Naive thymus-derived CD8-positive, alpha-beta T cell (primary cell): ENCODE measurements around the gene GNAI3. TPM values are rescaled to one million over a fixed set of nuclear protein-coding genes. Genes with fewer than 3 reads are reported as not detected.

Experiments used
- ATAC-seq, 2 donors: fragments of 150-1000 bp; cut with Tn5 transposase in 1 of 2; sonication (Bioruptor Pico), chemical (Tn5 transposase) in 1 of 2; 1 replicate in 1 of 2; 2 replicates in 1 of 2; pipeline ENCODE4 v1.10.0; 2021; ENCODE audit warnings: mild to moderate bottlenecking in 2 of 2, moderate library complexity in 2 of 2
- POLR2A ChIA-PET: fragments of 350-600 bp; sonication (Branson Sonifier 250); formaldehyde crosslinking; loops from one replicate; lab custom pipeline; 2021; ENCODE audit warnings: antibody characterized with exemption; lab: Charles Lee
- DNase-seq, 10 donors: peaks; one replicate each; pipeline versions ENCODE4 v3.0.0 to v3.0.0-alpha.2; 2020 to 2022
- H3K27ac Mint-ChIP-seq, 10 donors: one replicate each; pipeline ENCODE4 v1.8.0; 2020 to 2022; ENCODE audit warnings: mild to moderate bottlenecking in 10 of 10, mixed read lengths in 10 of 10, moderate library complexity in 4 of 10, inconsistent platforms in 1 of 10
- H3K27me3 Mint-ChIP-seq, 5 donors: one replicate each; pipeline ENCODE4 v1.8.0; 2021 to 2022; ENCODE audit warnings: mixed read lengths in 5 of 5
- H3K36me3 Mint-ChIP-seq, 3 donors: one replicate each; pipeline ENCODE4 v1.8.0; 2020 to 2022; ENCODE audit warnings: mixed read lengths in 3 of 3, mild to moderate bottlenecking in 2 of 3, inconsistent platforms in 1 of 3
- H3K4me1 Mint-ChIP-seq, 4 donors: one replicate each; pipeline ENCODE4 v1.8.0; 2021 to 2022; ENCODE audit warnings: mixed read lengths in 4 of 4
- H3K4me3 Mint-ChIP-seq, 10 donors: one replicate each; pipeline ENCODE4 v1.8.0; 2020 to 2022; ENCODE audit warnings: mild to moderate bottlenecking in 10 of 10, mixed read lengths in 10 of 10, moderate library complexity in 6 of 10, inconsistent platforms in 1 of 10
- H3K9me3 Mint-ChIP-seq, 9 donors: one replicate each; pipeline ENCODE4 v1.8.0; 2020 to 2022; ENCODE audit warnings: mixed read lengths in 9 of 9, mild to moderate bottlenecking in 3 of 9, inconsistent platforms in 1 of 9, moderate library complexity in 1 of 9
- polyA plus RNA-seq, 3 donors: library from polyadenylated mRNA; unstranded; fragments of 300-500 nt; fragmentation: Illumina TruSeq; gene quantifications; one replicate each; pipeline ENCODE4 v1.2.3, GENCODE V29; 2021
- total RNA-seq, 8 experiments: library from RNA in 2 of 8; stranded (reverse) in 2 of 8; gene quantifications; one replicate each; pipeline ENCODE4 v1.2.3 and lab custom pipeline; 2021 to 2026

The GNAI3 gene
- total and polyA plus RNA-seq, 5 experiments from 2014 or later = 6.8 to 7.7 (median 7.3) TPM

GRCh38 chr1:109527846-109528695 is 20.3 kb upstream of the GNAI3 start:
- ATAC-seq = no peak
- Mint-ChIP-seq H3K4me1 (peaks cover 26 to 45% (median 33%) of the 10 kb centered on the region in 4 donors), H3K4me3 (no peak overlapping the region), H3K27me3 (peaks cover 0 to 1% (median 0%) of the 10 kb centered on the region in 5 donors), H3K9me3 (no peaks in the 10 kb centered on the region), H3K27ac (peak overlapping the region in 6 of 10 donors; percentile 3 to 76 (median 28)), H3K36me3 (no peaks in the 10 kb centered on the region)
- no peak for DNase-seq
- POLR2A ChIA-PET = interaction anchor here (14.0 kb wide), 1 partner anchor 28 kb away, joined by 462 read pairs; the partner anchor contains the start of genes AMIGO1 and CYB561D1

DNA sequence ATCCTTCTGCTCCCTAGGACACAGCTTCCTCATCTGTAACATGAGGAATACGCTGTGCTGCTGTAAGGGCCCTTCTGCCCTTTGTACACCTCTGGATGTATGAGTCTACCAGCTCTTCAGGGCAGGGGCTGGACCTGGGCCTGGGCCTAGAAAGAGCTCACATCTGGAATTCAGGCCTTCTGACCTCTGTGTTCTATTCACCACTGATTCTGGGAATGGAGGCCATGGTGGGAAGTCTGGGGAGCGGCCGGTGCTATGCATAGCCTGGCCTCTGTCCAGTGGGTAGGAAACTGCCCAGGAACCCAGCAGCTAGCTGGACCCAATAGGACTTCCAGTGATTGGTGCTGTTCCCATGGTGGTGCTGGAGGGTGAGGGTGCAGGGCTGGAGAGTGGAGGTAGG is 19.7 kb upstream of the GNAI3 start:
- no peak overlapping the region for H3K4me3 Mint-ChIP-seq
- peak overlapping the region in 4 of 10 donors; percentile 19 to 83 (median 52) for H3K27ac Mint-ChIP-seq
- H3K9me3 Mint-ChIP-seq = no peaks in the 10 kb centered on the region
- H3K36me3 Mint-ChIP-seq = no peaks in the 10 kb centered on the region
- POLR2A ChIA-PET = interaction anchor here (5.5 to 14.0 kb wide), 2 partner anchors 29 to 44 kb away, joined by 55 to 462 read pairs; partner anchors contain the start of genes AMIGO1, ATXN7L2 and CYB561D1
- no peak for ATAC-seq
- peaks cover 0 to 1% (median 0%) of the 10 kb centered on the region in 5 donors for H3K27me3 Mint-ChIP-seq
- peaks cover 26 to 45% (median 33%) of the 10 kb centered on the region in 4 donors for H3K4me1 Mint-ChIP-seq
- DNase-seq = no peak

GRCh38 chr1:109529881-109530456 is 18.4 kb upstream of the GNAI3 start:
- Mint-ChIP-seq H3K9me3 (no peaks in the 10 kb centered on the region), H3K4me3 (peak overlapping the region in 1 of 10 donors; percentile 14), H3K4me1 (peaks cover 26 to 45% (median 33%) of the 10 kb centered on the region in 4 donors), H3K27me3 (peaks cover 0 to 1% (median 0%) of the 10 kb centered on the region in 5 donors), H3K27ac (peak overlapping the region in 8 of 10 donors; percentile 15 to 80 (median 62)), H3K36me3 (no peaks in the 10 kb centered on the region)
- no peak for ATAC-seq
- no peak for DNase-seq
- POLR2A ChIA-PET = interaction anchor here (1.3 to 14.0 kb wide), 3 partner anchors 30 to 104 kb away, joined by 7 to 462 read pairs (median 55); partner anchors contain the start of genes AMIGO1, ATXN7L2, CYB561D1 and PSMA5

DNA sequence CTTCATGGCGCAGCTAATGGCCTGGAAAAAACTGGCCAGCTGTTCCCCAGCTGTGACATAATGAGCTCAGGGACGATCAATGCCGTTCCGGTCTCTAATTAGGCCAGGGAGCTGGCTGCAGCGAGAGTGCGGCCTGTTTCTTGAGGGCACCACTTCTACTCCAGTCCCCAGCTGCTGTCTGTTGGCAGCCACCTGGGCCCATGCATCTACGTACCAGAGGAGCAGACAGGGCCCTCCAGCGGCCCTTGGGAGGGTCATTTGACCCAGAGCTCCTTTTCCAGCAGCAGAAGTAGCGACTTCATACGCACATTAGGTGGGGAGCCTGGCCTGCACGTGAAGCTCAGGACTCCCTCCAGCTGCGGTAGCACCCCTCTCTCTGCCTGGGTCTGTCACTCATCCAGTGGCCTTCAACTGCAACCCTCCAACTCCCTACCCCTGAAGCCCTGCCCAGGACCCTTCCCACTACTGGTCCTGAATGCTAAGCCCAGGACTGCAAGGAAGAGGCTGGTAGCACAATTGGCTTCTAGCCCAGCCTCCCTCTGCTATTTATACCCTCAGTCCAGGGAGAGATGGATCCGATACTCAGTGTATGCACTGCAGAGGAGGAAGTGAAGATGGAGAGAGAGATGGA is 17.8 kb upstream of the GNAI3 start:
- peak overlapping the region; percentile 40 to 84 (median 68) for H3K4me3 Mint-ChIP-seq
- peaks cover 0 to 1% (median 0%) of the 10 kb centered on the region in 5 donors for H3K27me3 Mint-ChIP-seq
- H3K36me3 Mint-ChIP-seq = no peaks in the 10 kb centered on the region
- H3K9me3 Mint-ChIP-seq = no peaks in the 10 kb centered on the region
- DNase-seq (no peak), ATAC-seq (no peak)
- peak overlapping the region in 9 of 10 donors; percentile 55 to 96 (median 85) for H3K27ac Mint-ChIP-seq
- POLR2A ChIA-PET = interaction anchor here (1.0 to 14.0 kb wide), 4 partner anchors 18 to 105 kb away, joined by 3 to 462 read pairs (median 31); partner anchors contain the start of genes AMIGO1, ATXN7L2, CYB561D1 and GNAI3
- H3K4me1 Mint-ChIP-seq = peaks cover 26 to 45% (median 33%) of the 10 kb centered on the region in 4 donors

DNA sequence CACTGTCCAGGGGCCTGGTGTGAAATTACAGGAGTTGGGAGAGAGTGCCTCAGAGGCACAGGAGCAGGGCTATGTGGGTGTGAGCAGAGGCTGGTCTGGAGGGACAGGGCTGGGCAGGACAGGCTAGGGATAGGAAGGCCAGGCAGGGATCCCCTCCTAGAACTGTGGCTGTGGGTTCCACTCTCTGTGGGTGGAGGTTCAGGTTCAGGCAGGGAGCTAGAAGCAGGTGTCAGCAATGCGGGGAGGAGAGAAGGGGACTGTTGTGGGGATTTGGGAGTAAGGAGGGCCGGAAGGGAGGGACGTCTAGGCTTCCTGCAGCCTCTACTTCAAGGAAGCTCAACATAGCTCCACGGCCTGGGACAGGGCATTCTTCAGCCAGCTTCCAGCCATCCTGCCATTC is 17.0 kb upstream of the GNAI3 start:
- no peaks in the 10 kb centered on the region for H3K27me3 Mint-ChIP-seq
- no peaks in the 10 kb centered on the region for H3K9me3 Mint-ChIP-seq
- no peaks in the 10 kb centered on the region for H3K36me3 Mint-ChIP-seq
- ATAC-seq (no peak), DNase-seq (no peak)
- POLR2A ChIA-PET = interaction anchor here (0.6 to 14.0 kb wide), 10 partner anchors 10 to 105 kb away, joined by 3 to 462 read pairs (median 4); partner anchors contain the start of genes AMIGO1, ATXN7L2, CYB561D1 and GNAI3
- H3K27ac Mint-ChIP-seq = peak overlapping the region; percentile 49 to 96 (median 84)
- H3K4me3 Mint-ChIP-seq = peak overlapping the region; percentile 40 to 84 (median 68)
- H3K4me1 Mint-ChIP-seq = peaks cover 23 to 45% (median 33%) of the 10 kb centered on the region in 4 donors

DNA sequence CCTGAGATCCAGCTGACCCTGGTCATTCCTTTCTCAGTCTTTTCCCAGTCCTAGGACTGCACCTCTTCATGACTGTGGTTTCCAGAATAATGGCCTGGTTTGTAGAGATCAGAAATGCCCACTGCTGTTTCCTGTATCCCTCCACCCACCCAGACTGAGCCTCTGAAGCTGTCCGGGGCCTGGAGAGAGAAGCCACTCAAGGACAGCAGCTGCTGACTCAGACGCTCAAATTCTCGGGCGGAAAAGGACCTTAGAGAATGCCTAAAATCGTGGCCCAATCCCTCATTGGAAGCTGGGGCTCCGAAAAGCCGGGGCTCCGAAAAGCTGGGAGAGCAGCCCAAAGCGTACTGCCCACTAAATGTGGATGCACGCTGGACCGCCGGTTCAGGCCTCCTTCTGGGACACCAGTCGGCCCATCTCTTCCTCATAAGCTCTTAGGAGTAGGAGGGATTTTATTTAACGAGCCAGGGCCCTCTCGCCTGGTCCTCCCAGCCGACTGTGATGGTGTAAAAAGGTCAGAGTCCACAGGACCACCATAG is 16.5 kb upstream of the GNAI3 start:
- H3K4me3 Mint-ChIP-seq = peak overlapping the region; percentile 69 to 89 (median 85)
- H3K4me1 Mint-ChIP-seq = peaks cover 23 to 45% (median 33%) of the 10 kb centered on the region in 4 donors
- H3K27me3 Mint-ChIP-seq = no peaks in the 10 kb centered on the region
- ATAC-seq = no peak
- POLR2A ChIA-PET = interaction anchor here (1.1 to 14.0 kb wide), 9 partner anchors 10 to 105 kb away, joined by 3 to 462 read pairs (median 5); partner anchors contain the start of genes AMIGO1, ATXN7L2, CYB561D1 and GNAI3
- no peak for DNase-seq
- H3K9me3 Mint-ChIP-seq = no peaks in the 10 kb centered on the region
- H3K27ac Mint-ChIP-seq = peak overlapping the region; percentile 29 to 96 (median 91)
- H3K36me3 Mint-ChIP-seq = no peaks in the 10 kb centered on the region

DNA sequence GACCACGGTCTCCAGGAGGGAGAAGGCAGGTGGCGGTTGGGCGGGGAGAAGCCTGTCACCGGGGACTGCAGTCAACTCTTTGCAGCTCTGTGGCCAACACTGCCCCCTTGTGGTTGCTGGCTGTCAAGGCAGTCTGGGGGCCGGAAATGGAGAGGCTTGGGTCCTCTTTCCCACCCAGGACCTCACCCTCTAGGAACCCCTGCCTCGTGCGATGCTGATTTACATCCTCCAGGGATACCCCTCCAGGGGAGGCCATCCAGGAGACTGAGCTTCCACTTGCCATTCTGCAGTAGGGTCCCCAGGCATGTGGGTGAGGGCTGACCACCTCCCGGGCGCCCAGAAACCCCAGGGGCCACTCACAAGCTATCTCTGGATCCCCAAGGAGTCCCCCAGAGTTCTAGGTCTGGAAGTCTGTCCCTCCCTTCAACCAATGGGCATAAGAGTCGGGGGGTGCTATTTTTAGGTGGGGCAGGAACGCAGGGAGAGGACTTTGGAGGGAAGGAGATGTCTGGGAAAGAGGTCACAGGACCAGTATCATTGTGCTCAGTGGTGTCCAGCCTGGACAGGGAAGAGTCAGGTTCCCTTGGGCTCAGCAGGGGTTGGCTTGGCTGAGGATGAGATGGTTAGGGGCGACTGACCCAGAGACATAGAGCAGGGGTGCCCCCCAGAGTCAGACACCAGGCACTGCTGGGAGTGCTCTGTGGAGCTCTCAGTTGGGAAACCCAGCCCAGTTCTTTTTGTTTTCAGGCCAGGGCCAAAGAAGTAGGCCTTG is 15.9 kb upstream of the GNAI3 start:
- Mint-ChIP-seq H3K27ac (peak overlapping the region; percentile 74 to 96 (median 93)), H3K27me3 (no peaks in the 10 kb centered on the region), H3K36me3 (no peaks in the 10 kb centered on the region), H3K9me3 (no peaks in the 10 kb centered on the region), H3K4me1 (peaks cover 23 to 45% (median 33%) of the 10 kb centered on the region in 4 donors), H3K4me3 (peak overlapping the region; percentile 69 to 89 (median 85))
- POLR2A ChIA-PET = interaction anchor here (0.9 to 14.0 kb wide), 11 partner anchors 11 to 432 kb away, joined by 3 to 462 read pairs (median 4); partner anchors contain the start of genes AMIGO1, ATXN7L2, CYB561D1 and GNAI3
- DNase-seq = peak; percentile 80 to 97 (median 90)
- ATAC-seq = peak; percentile 85 to 91

GRCh38 chr1:109534307-109534858 is 14.0 kb upstream of the GNAI3 start:
- no peak overlapping the region for H3K27ac Mint-ChIP-seq
- DNase-seq = no peak
- peaks cover 22 to 36% (median 32%) of the 10 kb centered on the region in 4 donors for H3K4me1 Mint-ChIP-seq
- no peaks in the 10 kb centered on the region for H3K9me3 Mint-ChIP-seq
- no peak for ATAC-seq
- POLR2A ChIA-PET = interaction anchor here (0.7 to 14.0 kb wide), 3 partner anchors 25 to 50 kb away, joined by 4 to 462 read pairs (median 55); partner anchors contain the start of genes AMIGO1, ATXN7L2 and CYB561D1
- no peaks in the 10 kb centered on the region for H3K36me3 Mint-ChIP-seq
- H3K27me3 Mint-ChIP-seq = no peaks in the 10 kb centered on the region
- H3K4me3 Mint-ChIP-seq = no peak overlapping the region

DNA sequence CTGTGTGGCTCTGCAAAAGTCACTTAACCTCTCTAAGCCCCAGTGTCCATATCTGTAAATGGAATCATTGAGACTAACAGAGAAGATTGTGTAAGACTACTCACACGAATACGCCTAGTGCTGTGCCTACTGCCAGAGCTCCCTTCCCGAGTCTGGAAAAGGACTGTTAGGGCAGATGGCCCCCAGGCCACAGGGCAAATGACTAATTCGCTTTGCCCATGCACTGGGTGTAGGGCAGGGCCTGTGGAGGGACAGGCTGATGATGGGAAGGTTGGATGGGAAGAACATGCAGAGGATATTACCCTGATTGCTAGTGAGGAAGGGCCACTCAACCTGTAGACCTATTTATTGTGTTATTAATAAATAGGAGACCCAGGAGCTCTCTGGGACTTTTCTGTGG is 12.9 kb upstream of the GNAI3 start:
- H3K4me1 Mint-ChIP-seq = peaks cover 15 to 25% (median 24%) of the 10 kb centered on the region in 4 donors
- no peaks in the 10 kb centered on the region for H3K9me3 Mint-ChIP-seq
- POLR2A ChIA-PET = interaction anchor here (14.0 kb wide), 1 partner anchor 36 kb away, joined by 462 read pairs; the partner anchor contains the start of genes AMIGO1 and CYB561D1
- DNase-seq (no peak), ATAC-seq (no peak)
- H3K36me3 Mint-ChIP-seq = no peaks in the 10 kb centered on the region
- peak overlapping the region in 1 of 10 donors; percentile 81 for H3K27ac Mint-ChIP-seq
- no peaks in the 10 kb centered on the region for H3K27me3 Mint-ChIP-seq
- H3K4me3 Mint-ChIP-seq = no peak overlapping the region

GRCh38 chr1:109535971-109536491 is 12.4 kb upstream of the GNAI3 start:
- Mint-ChIP-seq H3K9me3 (no peaks in the 10 kb centered on the region), H3K36me3 (no peaks in the 10 kb centered on the region), H3K4me3 (no peak overlapping the region), H3K27ac (no peak overlapping the region), H3K27me3 (no peaks in the 10 kb centered on the region), H3K4me1 (peaks cover 12 to 20% (median 19%) of the 10 kb centered on the region in 4 donors)
- DNase-seq (no peak), ATAC-seq (no peak)
- POLR2A ChIA-PET = interaction anchor here (14.0 kb wide), 1 partner anchor 36 kb away, joined by 462 read pairs; the partner anchor contains the start of genes AMIGO1 and CYB561D1
